ENCODE data around the gene ZNF580. TPM values are rescaled to one million over a fixed set of nuclear protein-coding genes. Genes with fewer than 3 reads are reported as not detected.
A peak's percentile ranks its signal among the peaks of the same experiment; 100 is the strongest.

ZNF580 gene
- total RNA-seq, 4 donors from 2014 or later: 11.4 to 20.5 (median 13.8) TPM

GRCh38 chr19:55642153-55643002, 1.6 kb downstream of the ZNF580 start:
- no peak for DNase-seq (ENCODE audit: low spot score)

GRCh38 chr19:55643003-55643886, 2.4 kb downstream of the ZNF580 start, which contains the start of gene ZNF581:
TSS of gene ZNF581 (plus strand) at chr19:55643649. CDS start at chr19:55644572, 923 bp downstream.
- TF ChIP-seq CTCF (IDR thresholded peaks at IDR 0.05): no peak
- DNase-seq (ENCODE audit: low spot score) (no peak), ATAC-seq (ENCODE audit: low FRiP score) (peak; percentile 62)

More at GRCh38 chr19:55642153-55643002, 1.6 kb downstream of the ZNF580 start:
- TF ChIP-seq CTCF (IDR thresholded peaks at IDR 0.05): no peak
- ATAC-seq (ENCODE audit: low FRiP score): no peak

GRCh38 chr19:55643887-55644176, 3.0 kb downstream of the ZNF580 start:
- no peak for TF ChIP-seq CTCF (IDR thresholded peaks at IDR 0.05)
- DNase-seq (ENCODE audit: low spot score): no peak
- ATAC-seq (ENCODE audit: low FRiP score): no peak

GRCh38 chr19:55644191-55644833, 3.5 kb downstream of the ZNF580 start:
- DNase-seq (ENCODE audit: low spot score): no peak

GRCh38 chr19:55644842-55645511, 4.2 kb downstream of the ZNF580 start:
- no peak for TF ChIP-seq CTCF (IDR thresholded peaks at IDR 0.05)
- no peak for DNase-seq (ENCODE audit: low spot score)
- no peak for ATAC-seq (ENCODE audit: low FRiP score)

More at GRCh38 chr19:55644191-55644833, 3.5 kb downstream of the ZNF580 start:
- TF ChIP-seq CTCF (IDR thresholded peaks at IDR 0.05): no peak
- no peak for ATAC-seq (ENCODE audit: low FRiP score)

- no peak for TF ChIP-seq CTCF (IDR thresholded peaks at IDR 0.05)
- no peak for ATAC-seq (ENCODE audit: low FRiP score)
- DNase-seq (ENCODE audit: low spot score): no peak
Measured at GRCh38 chr19:55645512-55645881, 4.7 kb downstream of the ZNF580 start.
